Cardiac septum (tissue), 1 donor: ENCODE results near the gene CBS. TPM values are rescaled to one million over a fixed set of nuclear protein-coding genes. Genes with fewer than 3 reads are reported as not detected.
"Not testable (repeated sequence)": the region's sequence is repeated elsewhere in the genome, so short reads cannot be mapped to it uniquely, and the experiment has no call there.

Experiments
- DNase-seq: peaks from one replicate; pipeline ENCODE4 v3.0.0-alpha.2; 2020; ENCODE audit warnings: low spot score
- intact Hi-C: fragments of 100-400 bp; cut with DNase I; formaldehyde crosslinking; loops from one replicate; pipeline ENCODE4 v1.14.0; 2022
- long read RNA-seq: library from polyadenylated mRNA; unstranded; transcript quantifications from one replicate; pipeline ENCODE4 v2.0.0, GENCODE V29; 2021
- total RNA-seq: library from RNA; stranded (reverse); fragmentation: NEBNext Ultra II Directional; extraction: Animal tissue kit (Norgen Biotek cat#: 25700); gene quantifications from one replicate; pipeline ENCODE4 v1.2.1, GENCODE V29; 2021
- donor health status: DM: no; HTN: no; CAD: no.

CBS gene
- 15.8 TPM for total RNA-seq
- long read RNA-seq, transcript CBS-204 (17 exons, 2,605 nt): major isoform, 24 of 46 reads
- long read RNA-seq, partial matches to known transcripts: 5 of 46 reads
- long read RNA-seq, other reads (novel, unspliced or antisense): 16 of 46 reads

- DNase-seq, intact Hi-C loops: not testable (repeated sequence)
These were observed at the start of gene CBS for GRCh38 chr21:43075170-43076022. TSS of gene CBS (minus strand) at chr21:43075835. CDS start at chr21:43072193, 3,642 bp downstream.

- intact Hi-C loops, DNase-seq: not testable (repeated sequence)
These were observed 40.3 kb upstream of the CBS start for GRCh38 chr21:43115956-43116355.

- DNase-seq, intact Hi-C loops: not testable (repeated sequence)
These were observed 38.8 kb upstream of the CBS start for GRCh38 chr21:43114483-43114882.

- DNase-seq, intact Hi-C loops: not testable (repeated sequence)
These were observed 33.4 kb upstream of the CBS start for GRCh38 chr21:43109006-43109405.

GRCh38 chr21:43108177-43108576 is 32.5 kb upstream of the CBS start:
- DNase-seq, intact Hi-C loops: not testable (repeated sequence)

- intact Hi-C loops, DNase-seq: not testable (repeated sequence)
These were observed 32.1 kb upstream of the CBS start for GRCh38 chr21:43107794-43108137.

- peak; percentile 84 for DNase-seq
- intact Hi-C loops: not testable (repeated sequence)
These were observed 31.5 kb upstream of the CBS start, which contains the start of gene U2AF1 for GRCh38 chr21:43106965-43107793. TSS of gene U2AF1 (minus strand) at chr21:43107570. CDS start at chr21:43107494, 76 bp downstream.

GRCh38 chr21:43104642-43105041 is 29.0 kb upstream of the CBS start:
- DNase-seq, intact Hi-C loops: not testable (repeated sequence)

- intact Hi-C loops, DNase-seq: not testable (repeated sequence)
These were observed 26.6 kb upstream of the CBS start for GRCh38 chr21:43102281-43102680.

- DNase-seq, intact Hi-C loops: not testable (repeated sequence)
These were observed 26.0 kb upstream of the CBS start for GRCh38 chr21:43101676-43102075.

- intact Hi-C loops, DNase-seq: not testable (repeated sequence)
These were observed 25.4 kb upstream of the CBS start for GRCh38 chr21:43101000-43101399.

GRCh38 chr21:43091979-43092614 is 16.5 kb upstream of the CBS start:
- intact Hi-C loops, DNase-seq: not testable (repeated sequence)

- not testable (repeated sequence) for DNase-seq
These were observed 15.3 kb upstream of the CBS start for GRCh38 chr21:43090947-43091346.

GRCh38 chr21:43089463-43089862 is 13.8 kb upstream of the CBS start:
- DNase-seq: not testable (repeated sequence)

More at GRCh38 chr21:43090947-43091346, 15.3 kb upstream of the CBS start:
- intact Hi-C loops: not testable (repeated sequence)

GRCh38 chr21:43082587-43083300 is 7.1 kb upstream of the CBS start:
- DNase-seq, intact Hi-C loops: not testable (repeated sequence)

More at GRCh38 chr21:43089463-43089862, 13.8 kb upstream of the CBS start:
- intact Hi-C loops: not testable (repeated sequence)

- DNase-seq, intact Hi-C loops: not testable (repeated sequence)
These were observed 1.0 kb upstream of the CBS start for GRCh38 chr21:43076643-43077042.

GRCh38 chr21:43076023-43076637 is 495 bp upstream of the CBS start:
- intact Hi-C loops, DNase-seq: not testable (repeated sequence)
